HEK293 (cell line): ENCODE results near the gene COA5.
A peak's percentile ranks its signal among the peaks of the same experiment; 100 is the strongest.

Experiments used
- CTCF ChIA-PET: fragments of 350-600 bp; formaldehyde crosslinking; extraction: SDS; loops from one replicate; lab custom pipeline; 2021; ENCODE audit warnings: antibody characterized with exemption; lab: Yijun Ruan, JAX
- POLR2A ChIA-PET: fragments of 300-600 bp; formaldehyde crosslinking; extraction: SDS; loops from one replicate; lab custom pipeline; 2020; ENCODE audit warnings: antibody characterized with exemption, inconsistent platforms; lab: Yijun Ruan, JAX
- H3K27ac ChIP-seq: fragments of 200-500 bp; sonication (Bioruptor generic); 2 replicates; pipeline ENCODE4 v1.5.1; 2014; ENCODE audit warnings: low read depth, low read length, control low read depth, inconsistent platforms; ENCODE audit errors: extremely low read depth
- H3K36me3 ChIP-seq, 2 experiments: fragments of 200-500 bp in 1 of 2; sonication (Bioruptor generic) in 1 of 2; 1 replicate in 1 of 2; 2 replicates in 1 of 2; pipeline ENCODE4 v1.5.1; 2014 to 2017; ENCODE audit warnings: inconsistent platforms in 2 of 2, low read length in 2 of 2; ENCODE audit not compliant: control insufficient read depth in 2 of 2, insufficient read depth in 1 of 2
- H3K4me1 ChIP-seq: fragments of 200-500 bp; sonication (Bioruptor generic); 2 replicates; pipeline ENCODE4 v1.5.1; 2014; ENCODE audit warnings: mild to moderate bottlenecking, low read length, inconsistent platforms; ENCODE audit not compliant: control insufficient read depth, insufficient read depth
- H3K4me3 ChIP-seq: 2 replicates; pipeline ENCODE4 v1.5.1; 2011; ENCODE audit warnings: low read depth, mild to moderate bottlenecking, control low read depth, low read length, moderate library complexity
- H3K9me3 ChIP-seq: fragments of 200-500 bp; sonication (Bioruptor generic); 2 replicates; pipeline ENCODE4 v1.5.1; 2014; ENCODE audit warnings: low read depth, low read length, inconsistent platforms; ENCODE audit not compliant: control insufficient read depth, insufficient read depth
- AEBP2 ChIP-seq: fragments of 450-650 bp; formaldehyde crosslinking; IDR thresholded peaks from 2 replicates; pipeline ENCODE4 v1.5.1; 2016; ENCODE audit warnings: missing biosample characterization, missing genetic modification characterization, borderline replicate concordance
- CTCF ChIP-seq: fragments of 450-650 bp; formaldehyde crosslinking; IDR thresholded peaks from 2 replicates; pipeline ENCODE4 v1.5.1; 2016; ENCODE audit warnings: missing biosample characterization, missing genetic modification characterization
- ELK4 ChIP-seq: IDR thresholded peaks from 2 replicates; pipeline ENCODE4 v1.6.1; 2011; ENCODE audit warnings: mild to moderate bottlenecking, low read depth, low read length, borderline replicate concordance
- SP2 ChIP-seq: fragments of 450-650 bp; formaldehyde crosslinking; IDR thresholded peaks from 2 replicates; pipeline ENCODE4 v1.5.1; 2016; ENCODE audit warnings: missing biosample characterization, missing genetic modification characterization
- SP3 ChIP-seq: fragments of 450-650 bp; formaldehyde crosslinking; IDR thresholded peaks from 2 replicates; pipeline ENCODE4 v1.5.1; 2016; ENCODE audit warnings: missing biosample characterization, missing genetic modification characterization
- SP7 ChIP-seq: fragments of 450-650 bp; formaldehyde crosslinking; IDR thresholded peaks from 2 replicates; pipeline ENCODE4 v1.5.1; 2016; ENCODE audit warnings: missing biosample characterization, missing genetic modification characterization
- ZFP3 ChIP-seq: fragments of 450-650 bp; formaldehyde crosslinking; IDR thresholded peaks from 2 replicates; pipeline ENCODE4 v1.5.1; 2016; ENCODE audit warnings: low read depth, missing biosample characterization, missing genetic modification characterization
- ZIC2 ChIP-seq: fragments of 450-650 bp; formaldehyde crosslinking; IDR thresholded peaks from 2 replicates; pipeline ENCODE4 v1.5.1; 2016; ENCODE audit warnings: missing biosample characterization, missing genetic modification characterization
- ZNF133 ChIP-seq: fragments of 450-650 bp; formaldehyde crosslinking; IDR thresholded peaks from 2 replicates; pipeline ENCODE4 v1.5.1; 2016; ENCODE audit warnings: missing biosample characterization, missing genetic modification characterization
- ZNF146 ChIP-seq: fragments of 450-650 bp; formaldehyde crosslinking; IDR thresholded peaks from 2 replicates; pipeline ENCODE4 v1.5.1; 2016; ENCODE audit warnings: missing biosample characterization, missing genetic modification characterization
- ZNF184 ChIP-seq: fragments of 450-650 bp; IDR thresholded peaks from 2 replicates; pipeline ENCODE4 v1.5.1; 2018; ENCODE audit warnings: missing biosample characterization, mild to moderate bottlenecking, missing genetic modification characterization
- ZNF239 ChIP-seq: fragments of 450-650 bp; formaldehyde crosslinking; IDR thresholded peaks from 2 replicates; pipeline ENCODE4 v1.5.1; 2016; ENCODE audit warnings: missing biosample characterization, missing genetic modification characterization
- ZNF266 ChIP-seq: fragments of 450-650 bp; formaldehyde crosslinking; IDR thresholded peaks from 2 replicates; pipeline ENCODE4 v1.5.1; 2016; ENCODE audit warnings: missing biosample characterization, missing genetic modification characterization, low read depth
- ZNF302 ChIP-seq: fragments of 450-650 bp; formaldehyde crosslinking; IDR thresholded peaks from 2 replicates; pipeline ENCODE4 v1.5.1; 2016; ENCODE audit warnings: missing biosample characterization, missing genetic modification characterization, low read depth
- ZNF37A ChIP-seq: fragments of 450-650 bp; IDR thresholded peaks from 2 replicates; pipeline ENCODE4 v1.5.1; 2018; ENCODE audit warnings: missing biosample characterization, missing genetic modification characterization
- ZNF391 ChIP-seq: fragments of 450-650 bp; formaldehyde crosslinking; IDR thresholded peaks from 2 replicates; pipeline ENCODE4 v1.5.1; 2016; ENCODE audit warnings: low read depth, missing biosample characterization, missing genetic modification characterization, borderline replicate concordance
- ZNF561 ChIP-seq: fragments of 450-650 bp; IDR thresholded peaks from 2 replicates; pipeline ENCODE4 v1.5.1; 2018; ENCODE audit warnings: missing biosample characterization, missing genetic modification characterization, borderline replicate concordance
- ZNF571 ChIP-seq: fragments of 450-650 bp; formaldehyde crosslinking; IDR thresholded peaks from 2 replicates; pipeline ENCODE4 v1.5.0; 2017; ENCODE audit warnings: missing biosample characterization, missing genetic modification characterization
- ZNF596 ChIP-seq: fragments of 450-650 bp; IDR thresholded peaks from 2 replicates; pipeline ENCODE4 v1.5.0; 2018; ENCODE audit warnings: missing biosample characterization, mild to moderate bottlenecking, missing genetic modification characterization, moderate library complexity
- ZNF621 ChIP-seq: fragments of 450-650 bp; formaldehyde crosslinking; IDR thresholded peaks from 2 replicates; pipeline ENCODE4 v1.5.1; 2017; ENCODE audit warnings: missing biosample characterization, missing genetic modification characterization
- ZNF677 ChIP-seq: fragments of 450-650 bp; IDR thresholded peaks from 2 replicates; pipeline ENCODE4 v1.5.0; 2018; ENCODE audit warnings: missing biosample characterization, mild to moderate bottlenecking, missing genetic modification characterization, moderate library complexity
- ZXDB ChIP-seq: fragments of 450-650 bp; formaldehyde crosslinking; IDR thresholded peaks from 2 replicates; pipeline ENCODE4 v1.5.1; 2016; ENCODE audit warnings: missing biosample characterization, missing genetic modification characterization
- TF ChIP-seq, protein P1 (sequence below): fragments of 450-650 bp; IDR thresholded peaks from 2 replicates; pipeline ENCODE4 v1.5.1; 2018; ENCODE audit warnings: missing biosample characterization, missing genetic modification characterization

COA5 gene

DNA sequence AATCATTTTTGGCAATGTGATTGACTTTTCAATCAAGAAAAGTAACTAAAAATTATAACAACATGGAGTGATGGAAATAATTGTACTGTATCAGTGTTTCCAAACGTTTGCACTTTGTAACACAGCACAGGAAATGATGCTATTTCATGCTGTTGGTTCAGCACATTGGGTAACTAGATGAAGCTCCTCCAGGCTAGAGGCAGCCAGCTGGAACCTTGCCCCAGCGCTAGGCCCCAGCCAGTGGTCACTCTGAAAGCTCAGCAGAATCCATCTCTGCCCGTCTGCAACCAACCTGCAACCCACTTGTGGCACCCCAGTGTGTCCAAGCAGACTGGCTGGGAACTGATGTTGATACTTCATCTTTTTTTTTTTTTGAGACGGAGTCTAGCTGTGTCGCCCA, 15.3 kb upstream of the COA5 start:
- H3K9me3 ChIP-seq: no peaks in the 10 kb centered on the region
- H3K27ac ChIP-seq: no peak overlapping the region
- POLR2A ChIA-PET: no interaction called here
- H3K36me3 ChIP-seq: peaks cover 0 to 9% of the 10 kb centered on the region in 2 experiments; a peak in 1 of 3 replicates
- CTCF ChIA-PET: interaction anchor here (1.2 kb wide), 1 partner anchor 26 kb away, joined by 4 read pairs; no protein-coding TSS in a partner anchor
- no peaks in the 10 kb centered on the region for H3K4me1 ChIP-seq
- TF ChIP-seq AEBP2: no peak
- no peak for TF ChIP-seq ZNF621 (tag by site-specific recombination)
- TF ChIP-seq ZIC2 (tag by site-specific recombination): peak; percentile 34; the same call in 1 of the 2 replicates
- TF ChIP-seq SP7 (tag by site-specific recombination): no peak
- H3K4me3 ChIP-seq: no peak overlapping the region

GRCh38 chr2:98617149-98617548, 8.8 kb upstream of the COA5 start:
- ChIA-PET CTCF (interaction anchor here (0.6 kb wide), 1 partner anchor 224 kb away, joined by 3 read pairs; no protein-coding TSS in a partner anchor), POLR2A (no interaction called here)
- H3K4me3 ChIP-seq: no peak overlapping the region
- H3K36me3 ChIP-seq: peaks cover 37 to 72% of the 10 kb centered on the region in 2 experiments
- H3K4me1 ChIP-seq: no peaks in the 10 kb centered on the region
- no peaks in the 10 kb centered on the region for H3K9me3 ChIP-seq
- H3K27ac ChIP-seq: no peak overlapping the region
- no peak for TF ChIP-seq ZNF266
- no peak for TF ChIP-seq ZFP3
- TF ChIP-seq SP2 (tag by site-specific recombination): no peak
- TF ChIP-seq SP3: no peak
- TF ChIP-seq ZNF677 (tag by site-specific recombination): no peak
- no peak for TF ChIP-seq ZNF571 (tag by site-specific recombination)
- no peak for TF ChIP-seq ZNF239
- no peak for TF ChIP-seq ZNF302 (tag by site-specific recombination)
- TF ChIP-seq, protein P1, sequence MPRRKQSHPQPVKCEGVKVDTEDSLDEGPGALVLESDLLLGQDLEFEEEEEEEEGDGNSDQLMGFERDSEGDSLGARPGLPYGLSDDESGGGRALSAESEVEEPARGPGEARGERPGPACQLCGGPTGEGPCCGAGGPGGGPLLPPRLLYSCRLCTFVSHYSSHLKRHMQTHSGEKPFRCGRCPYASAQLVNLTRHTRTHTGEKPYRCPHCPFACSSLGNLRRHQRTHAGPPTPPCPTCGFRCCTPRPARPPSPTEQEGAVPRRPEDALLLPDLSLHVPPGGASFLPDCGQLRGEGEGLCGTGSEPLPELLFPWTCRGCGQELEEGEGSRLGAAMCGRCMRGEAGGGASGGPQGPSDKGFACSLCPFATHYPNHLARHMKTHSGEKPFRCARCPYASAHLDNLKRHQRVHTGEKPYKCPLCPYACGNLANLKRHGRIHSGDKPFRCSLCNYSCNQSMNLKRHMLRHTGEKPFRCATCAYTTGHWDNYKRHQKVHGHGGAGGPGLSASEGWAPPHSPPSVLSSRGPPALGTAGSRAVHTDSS (tag by site-specific recombination): no peak
- TF ChIP-seq ZNF391 (tag by site-specific recombination): no peak
- no peak for TF ChIP-seq ZNF133 (tag by site-specific recombination)
- TF ChIP-seq ZNF596: no peak
- no peak for TF ChIP-seq ZNF184
- no peak for TF ChIP-seq ZNF37A (tag by site-specific recombination)
- no peak for TF ChIP-seq ELK4
- no peak for TF ChIP-seq CTCF (tag by site-specific recombination)
- no peak for TF ChIP-seq ZXDB (tag by site-specific recombination)
- TF ChIP-seq ZNF146 (tag by site-specific recombination): no peak
- TF ChIP-seq ZNF561: no peak
